GM21737 (cell line): Measurements from ENCODE around the gene IPO9.
"Not testable (repeated sequence)": the region's sequence is repeated elsewhere in the genome, so short reads cannot be mapped to it uniquely, and the experiment has no call there.

Experiments used
- ATAC-seq: cut with Tn5 transposase; IDR thresholded peaks from one replicate; pipeline ENCODE4 v1.9.1; 2021; ENCODE audit warnings: mild to moderate bottlenecking, moderate library complexity; ENCODE audit not compliant: unreplicated experiment

The IPO9 gene

DNA sequence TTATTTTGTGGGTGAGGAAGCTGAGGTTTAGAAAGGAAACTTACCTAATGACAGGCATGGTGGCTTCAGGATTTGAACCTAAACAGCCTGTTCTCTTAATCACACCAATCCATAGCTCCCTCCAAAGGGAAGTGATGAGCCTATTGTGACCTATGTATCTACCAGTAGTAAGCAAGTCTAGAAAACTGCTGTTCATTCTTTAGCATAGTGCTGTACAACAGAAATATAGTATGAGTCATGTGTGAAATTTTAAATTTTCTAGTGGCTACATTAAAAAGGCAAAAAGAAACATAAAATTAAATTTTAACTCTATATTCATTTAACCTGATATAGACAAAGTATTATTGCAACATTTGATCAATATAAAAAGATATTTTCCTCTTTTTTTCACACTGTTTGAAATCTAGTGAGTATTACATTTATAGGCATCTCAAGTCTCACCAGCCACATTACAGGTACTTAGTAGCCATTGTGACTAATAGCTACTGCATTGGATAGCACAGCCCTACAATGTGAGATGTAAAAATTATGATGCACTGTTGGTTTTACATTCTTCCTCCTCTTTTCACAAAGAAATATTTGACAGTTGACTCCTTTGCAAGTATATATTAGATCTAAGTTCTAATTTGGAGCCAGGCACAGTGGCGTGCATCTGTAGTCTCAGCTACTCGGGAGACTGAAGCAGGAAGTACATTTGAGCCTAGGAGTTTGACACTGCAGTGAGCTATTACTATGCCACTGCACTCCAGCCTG lies 16.6 kb downstream of the IPO9 start:
- no peak for ATAC-seq

DNA sequence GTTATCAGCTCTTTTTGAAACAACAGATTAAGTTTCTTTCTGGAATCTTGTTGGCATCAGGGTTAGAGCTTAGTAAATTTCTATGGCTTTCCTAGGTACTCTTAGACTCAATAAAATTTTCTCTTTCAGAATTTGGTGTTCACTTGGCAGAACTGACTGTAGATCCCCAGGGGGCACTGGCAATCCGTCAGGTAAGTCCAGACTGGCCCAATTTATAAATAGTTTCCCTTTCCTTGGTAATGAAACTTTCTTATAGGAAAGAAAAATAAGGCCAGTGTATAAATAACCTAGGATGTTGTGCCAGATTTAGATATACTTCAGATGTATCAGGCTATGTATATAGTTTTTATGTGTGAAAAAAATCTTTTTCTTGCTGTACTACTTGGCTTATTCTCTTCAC lies 18.2 kb downstream of the IPO9 start:
- ATAC-seq = no peak

DNA sequence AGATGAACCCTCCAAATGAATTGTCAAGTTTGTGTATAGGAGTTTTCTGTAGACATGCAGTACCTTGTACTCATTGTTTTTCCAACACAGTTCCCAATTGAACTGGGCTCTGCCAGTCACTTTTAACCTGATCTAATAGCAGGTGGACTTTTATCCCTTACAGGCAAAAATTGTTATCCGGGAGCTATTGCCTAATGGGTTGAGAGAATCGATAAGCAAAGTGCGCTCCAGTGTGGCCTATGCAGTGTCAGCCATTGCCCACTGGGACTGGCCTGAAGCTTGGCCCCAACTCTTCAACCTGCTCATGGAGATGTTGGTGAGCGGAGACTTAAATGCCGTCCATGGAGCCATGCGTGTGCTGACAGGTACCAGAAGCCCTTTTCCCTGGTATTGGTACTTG lies 19.3 kb downstream of the IPO9 start:
- ATAC-seq = no peak

DNA sequence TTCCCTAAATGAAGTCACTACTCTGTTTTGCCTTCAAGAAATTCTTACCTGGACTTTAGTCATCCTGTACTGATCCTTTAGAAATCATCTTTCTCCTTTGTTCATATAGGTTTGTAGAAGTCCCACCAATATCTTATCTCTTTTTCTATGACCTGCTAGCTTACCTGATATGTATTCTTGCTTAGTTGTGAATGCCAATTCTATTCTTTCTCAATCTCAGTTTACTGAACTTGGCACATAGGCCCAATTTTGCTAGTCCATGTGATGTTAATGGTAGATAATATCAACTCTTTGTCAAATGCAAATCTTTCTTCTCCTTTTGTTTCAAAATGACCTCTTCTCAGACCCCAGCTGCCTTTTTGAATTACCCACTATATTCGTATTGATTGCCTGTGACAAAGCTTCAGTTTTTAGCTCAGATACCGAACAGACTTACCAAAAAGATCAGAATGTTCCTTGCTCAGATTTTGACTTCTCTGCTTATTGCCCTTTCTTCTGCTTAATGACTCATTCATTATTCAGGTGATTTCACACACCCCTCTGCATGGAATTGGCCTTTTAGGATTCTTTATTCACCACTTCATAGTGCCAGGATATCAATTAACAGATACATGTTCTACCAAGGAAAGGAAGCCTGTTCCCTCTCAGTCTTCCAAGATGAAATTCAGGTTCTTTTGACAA lies 20.6 kb downstream of the IPO9 start:
- ATAC-seq = no peak

DNA sequence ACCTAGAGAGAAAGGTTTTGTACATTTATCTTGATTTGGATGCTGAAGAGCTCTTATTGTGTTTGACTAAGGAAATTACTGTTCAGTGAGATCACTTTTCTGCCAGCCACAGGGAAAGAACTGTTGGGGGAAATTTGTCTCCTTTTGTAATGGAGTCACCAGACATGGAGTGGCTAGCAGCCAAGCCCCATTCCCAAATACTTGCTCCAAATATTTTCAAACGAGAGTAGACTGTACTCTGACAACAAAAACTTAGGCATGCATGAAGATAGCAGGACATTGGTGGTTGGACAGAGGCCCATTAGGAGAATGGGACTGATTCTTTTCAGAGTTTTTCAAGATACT lies 21.1 kb downstream of the IPO9 start:
- no peak for ATAC-seq

DNA sequence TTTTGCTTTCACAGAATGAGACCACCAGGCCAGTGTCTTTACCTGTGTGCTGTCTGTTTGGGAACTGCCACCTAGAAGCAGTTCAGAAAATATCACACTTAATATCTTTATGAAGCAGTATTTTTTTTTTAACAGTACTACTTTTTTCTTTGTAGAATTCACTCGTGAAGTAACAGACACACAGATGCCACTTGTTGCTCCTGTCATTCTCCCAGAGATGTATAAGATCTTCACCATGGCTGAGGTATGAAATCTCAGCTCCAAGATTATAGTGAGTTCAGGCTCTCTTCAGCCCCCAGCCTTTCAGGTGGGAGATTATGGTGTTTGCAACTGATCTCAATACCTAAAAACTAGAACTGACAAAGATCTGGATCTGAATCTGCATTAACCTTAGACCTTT lies 23.0 kb downstream of the IPO9 start:
- no peak for ATAC-seq

DNA sequence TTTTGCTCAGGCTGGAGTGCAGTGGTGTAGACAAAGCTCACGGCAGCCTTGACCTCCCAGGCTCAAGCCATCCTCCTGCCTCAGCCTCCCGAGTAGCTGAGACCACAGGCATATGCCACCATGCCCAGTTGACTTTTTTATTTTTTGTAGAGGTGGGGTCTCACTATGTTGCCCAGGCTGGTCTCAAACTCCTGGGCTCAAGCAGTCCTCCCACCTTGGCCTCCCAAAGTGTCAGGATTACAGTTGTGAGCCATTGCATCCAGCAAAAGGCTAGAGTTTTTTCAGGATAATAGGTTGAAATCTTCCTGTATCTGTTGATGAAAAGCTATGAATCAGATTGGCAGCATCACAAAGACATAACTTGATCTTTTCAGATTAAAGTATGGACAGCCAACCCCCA lies 27.8 kb downstream of the IPO9 start:
- ATAC-seq = not testable (repeated sequence)

DNA sequence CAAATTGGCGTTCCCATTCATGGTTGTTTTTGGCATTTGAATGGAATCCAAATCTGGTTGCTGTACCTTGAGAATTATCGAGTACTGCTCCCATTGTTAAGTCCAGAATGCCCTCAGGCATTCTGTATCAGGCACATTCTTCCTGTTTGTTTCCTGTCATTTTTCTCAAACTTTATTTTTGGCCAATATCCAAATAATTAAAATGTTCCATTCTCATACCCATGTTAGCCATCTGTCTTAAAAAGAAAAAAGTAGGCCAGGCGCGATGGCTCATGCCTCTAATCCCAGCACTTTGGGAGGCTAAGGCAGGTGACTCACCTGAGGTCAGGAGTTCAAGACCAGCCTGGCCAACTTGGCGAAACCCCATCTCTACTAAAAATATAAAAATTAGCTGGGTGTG lies 30.5 kb downstream of the IPO9 start:
- no peak for ATAC-seq

DNA sequence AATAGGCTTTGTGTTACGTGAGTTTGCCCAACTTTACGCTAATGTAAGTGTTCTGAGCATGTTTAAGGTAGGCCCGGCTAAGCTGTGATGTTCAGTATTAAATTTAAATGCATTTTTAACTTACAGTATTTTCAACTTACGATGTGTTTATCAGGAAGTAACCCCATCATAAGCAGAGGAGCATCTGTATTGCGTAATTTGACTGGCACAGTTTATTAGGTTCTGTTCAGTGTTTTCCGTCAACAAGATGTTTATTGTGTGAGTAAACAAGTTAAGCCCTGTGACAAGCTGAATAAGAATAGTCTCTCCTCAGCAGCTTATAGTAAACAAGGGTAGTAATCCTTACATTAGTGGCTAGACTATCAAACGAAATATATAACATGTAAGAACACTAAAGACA lies 32.5 kb downstream of the IPO9 start:
- ATAC-seq = no peak

DNA sequence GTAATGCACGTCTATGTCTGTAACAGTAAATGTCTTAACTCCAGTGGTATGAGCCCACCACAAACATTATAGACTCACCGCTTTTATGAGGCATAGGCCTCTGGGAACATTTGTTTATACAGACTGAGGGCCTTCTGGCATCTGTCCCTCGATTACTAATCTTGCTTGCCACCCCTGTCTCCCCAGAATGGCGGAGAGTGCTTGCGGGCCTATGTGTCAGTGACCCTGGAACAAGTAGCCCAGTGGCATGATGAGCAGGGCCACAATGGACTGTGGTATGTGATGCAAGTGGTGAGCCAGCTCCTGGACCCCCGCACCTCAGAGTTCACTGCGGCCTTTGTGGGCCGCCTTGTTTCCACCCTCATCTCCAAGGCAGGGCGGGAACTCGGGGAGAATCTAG lies 41.4 kb downstream of the IPO9 start:
- ATAC-seq = no peak

DNA sequence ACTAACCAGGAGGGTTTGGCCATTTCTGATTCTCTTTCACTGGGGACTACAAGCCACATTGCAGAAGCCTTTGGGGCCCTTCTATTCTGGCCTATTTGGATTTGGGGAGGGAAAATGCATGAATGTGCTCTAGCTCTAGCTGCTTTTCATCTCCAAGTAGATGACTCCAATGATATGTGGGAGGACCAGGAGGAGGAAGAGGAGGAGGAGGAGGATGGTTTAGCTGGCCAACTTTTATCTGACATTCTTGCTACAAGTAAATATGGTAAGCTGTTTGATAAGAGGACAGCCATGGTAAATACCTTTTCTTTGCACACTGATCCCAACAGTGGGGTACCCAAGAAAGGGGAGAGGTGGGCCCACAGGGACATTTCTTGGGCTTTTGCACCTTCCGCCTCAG lies 45.7 kb downstream of the IPO9 start:
- no peak for ATAC-seq

DNA sequence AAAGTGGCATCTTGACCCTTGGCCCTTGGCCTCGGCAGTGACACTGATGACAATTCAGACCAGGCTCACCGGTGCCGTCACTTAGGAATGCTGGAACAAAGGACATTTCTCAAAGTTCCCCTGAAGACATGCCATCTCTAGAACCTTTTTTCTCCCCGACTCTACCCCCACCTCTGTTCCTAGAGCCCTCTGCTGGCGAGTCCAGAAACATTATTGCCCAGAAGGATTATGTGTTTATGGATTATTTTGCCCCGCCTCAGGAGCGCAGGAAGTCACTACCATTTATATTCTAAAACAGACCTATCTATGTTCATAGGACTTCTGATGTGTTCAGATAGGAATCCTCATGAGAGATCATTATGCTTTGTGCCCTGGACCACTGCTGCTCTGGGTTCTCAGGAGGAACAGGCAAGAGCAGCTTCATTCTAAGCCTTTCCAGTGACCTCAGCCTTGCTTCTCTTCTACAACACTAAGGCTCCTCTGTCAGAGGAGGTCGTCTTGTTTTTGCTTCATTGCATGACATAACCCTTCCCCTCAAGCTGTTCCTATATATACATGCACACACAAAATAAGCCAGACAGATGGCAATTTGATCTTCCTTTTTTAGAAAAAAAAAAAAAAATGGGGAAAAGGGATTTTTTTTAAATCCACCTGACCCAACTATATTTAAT lies 47.3 kb downstream of the IPO9 start:
- ATAC-seq = no peak

DNA sequence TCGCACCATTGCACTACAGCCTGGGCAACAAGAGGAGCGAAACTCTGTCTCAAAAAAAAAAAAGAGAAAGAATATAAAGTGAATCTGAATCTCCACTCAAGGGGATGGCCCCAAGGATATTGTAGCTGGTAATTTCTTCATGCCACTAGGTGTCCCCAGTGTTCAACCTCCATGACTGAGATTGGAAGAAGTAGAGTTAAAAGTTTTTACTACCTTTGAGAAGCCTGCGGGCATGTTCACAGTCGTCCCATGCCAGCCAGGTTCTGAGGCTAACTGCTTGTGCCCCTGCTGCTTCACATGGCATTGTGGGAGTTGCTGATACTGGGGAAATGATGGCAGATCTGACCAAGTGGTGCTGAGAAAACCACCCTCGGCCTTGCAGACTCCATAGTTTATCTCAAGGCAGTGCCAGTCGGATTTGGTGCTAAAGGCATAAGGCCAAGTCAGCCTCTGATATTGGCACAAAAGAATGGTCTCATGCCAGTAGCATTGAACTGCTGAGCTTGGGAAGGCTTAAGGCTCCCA lies 49.0 kb downstream of the IPO9 start:
- ATAC-seq = no peak

DNA sequence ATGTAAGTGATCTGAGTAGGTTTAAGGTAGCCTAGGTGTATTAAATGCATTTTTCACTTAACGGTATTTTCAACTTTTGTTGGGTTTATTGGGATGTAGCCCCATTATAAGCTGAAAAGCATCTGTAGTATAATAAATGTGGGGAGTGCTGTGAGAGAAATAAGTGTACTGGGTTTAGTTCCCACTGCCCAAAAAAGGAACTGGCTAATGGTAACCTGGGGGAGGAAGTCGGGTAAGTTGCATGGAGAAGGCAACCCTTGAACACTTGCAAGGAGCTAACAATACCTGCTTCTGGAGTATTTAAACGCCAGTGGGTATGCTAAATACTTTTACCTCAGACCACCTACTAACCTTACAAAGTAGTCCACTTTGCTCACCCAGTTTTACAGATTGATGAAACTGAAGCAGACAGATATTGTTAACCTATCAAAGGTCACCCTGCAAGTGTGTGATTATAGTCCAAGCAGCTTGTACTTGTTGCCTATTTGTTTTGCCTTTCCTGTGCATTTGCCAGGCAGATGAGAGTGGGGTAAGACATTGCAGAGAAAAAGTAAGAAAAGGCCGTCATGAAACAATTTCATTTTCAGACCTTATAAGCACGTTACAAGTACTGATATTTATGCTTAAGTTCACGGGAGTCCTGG lies 52.1 kb downstream of the IPO9 start:
- ATAC-seq = no peak

DNA sequence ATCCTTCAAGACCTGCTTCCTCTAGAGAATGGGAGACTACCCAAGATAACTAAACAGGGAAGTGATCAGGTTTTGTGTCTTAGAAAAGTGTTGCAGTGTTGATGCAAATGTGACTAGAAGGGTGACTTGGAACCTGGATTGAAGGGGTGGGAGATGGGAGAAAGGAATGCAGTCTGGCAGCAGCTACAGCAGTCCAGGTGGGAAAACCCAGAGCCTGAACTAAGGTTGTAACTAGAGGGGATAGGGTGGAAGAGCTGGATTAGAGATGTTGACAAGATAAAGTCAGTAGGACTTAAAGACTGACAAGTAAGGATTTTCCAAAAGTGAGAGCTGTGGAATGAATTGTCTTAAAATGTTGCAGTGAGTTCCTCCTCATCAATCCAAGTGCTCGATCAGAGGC lies 52.7 kb downstream of the IPO9 start:
- ATAC-seq = no peak

DNA sequence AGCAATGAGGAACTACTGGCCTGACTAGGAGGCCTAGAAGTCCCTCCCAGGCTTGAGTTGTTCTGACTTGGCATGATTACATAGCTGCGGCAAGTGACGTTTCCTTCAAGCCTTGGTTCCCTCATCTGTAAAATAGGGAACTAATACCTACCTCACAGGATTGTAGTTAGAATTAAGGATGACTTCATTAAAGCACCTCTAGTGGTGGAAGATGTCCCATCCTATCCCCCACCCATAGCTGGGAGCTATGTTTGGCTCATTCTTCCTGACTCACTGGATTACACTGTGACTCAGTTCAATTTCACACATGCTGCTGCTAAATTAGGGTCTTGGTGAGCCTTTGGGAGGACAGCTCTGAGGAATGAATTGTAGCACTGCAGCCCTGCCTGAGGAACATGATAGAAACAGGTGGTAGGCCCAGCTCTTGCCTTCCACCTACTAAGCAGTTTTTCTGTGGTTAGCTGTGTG lies 53.7 kb downstream of the IPO9 start:
- ATAC-seq = peak; percentile 47

DNA sequence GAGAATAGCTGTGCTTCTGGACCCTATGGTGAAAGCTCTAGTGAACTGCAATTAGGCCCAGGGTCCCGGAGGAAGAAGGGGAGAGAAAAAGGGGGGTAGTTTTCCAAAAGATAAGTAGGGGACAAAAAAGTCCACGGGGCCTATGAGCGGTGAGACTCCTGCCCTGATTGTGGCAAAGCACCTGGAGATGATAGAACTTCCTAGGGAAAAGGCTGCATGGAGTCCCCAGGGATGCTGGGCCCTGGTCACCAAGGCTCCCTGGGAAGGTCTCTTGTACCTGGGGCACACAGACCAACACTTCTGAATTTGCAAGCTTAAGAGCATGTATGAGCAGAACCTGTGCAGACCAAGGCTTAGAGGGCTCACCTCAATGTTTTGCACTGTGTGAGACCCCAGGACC lies 54.3 kb downstream of the IPO9 start:
- ATAC-seq = no peak

DNA sequence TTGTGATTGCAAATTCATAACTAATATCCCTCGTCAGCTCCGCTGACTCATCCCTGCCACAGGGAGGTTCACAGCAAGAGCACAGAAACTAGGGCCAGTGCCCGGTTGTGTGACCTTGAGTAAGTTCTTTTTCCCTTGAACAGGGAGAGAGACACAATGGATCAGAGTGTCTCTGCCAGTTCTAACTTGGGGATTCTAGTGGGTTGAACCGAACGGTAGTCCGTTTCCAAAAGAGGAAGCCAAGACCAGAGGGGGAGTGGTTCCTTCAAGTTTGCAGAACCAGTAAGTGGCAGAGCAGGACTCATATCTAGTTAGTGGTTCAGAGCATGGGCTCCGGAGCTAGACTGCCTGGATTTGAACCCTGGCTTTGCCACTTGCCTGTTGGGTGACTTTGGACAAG lies 54.8 kb downstream of the IPO9 start:
- no peak for ATAC-seq

DNA sequence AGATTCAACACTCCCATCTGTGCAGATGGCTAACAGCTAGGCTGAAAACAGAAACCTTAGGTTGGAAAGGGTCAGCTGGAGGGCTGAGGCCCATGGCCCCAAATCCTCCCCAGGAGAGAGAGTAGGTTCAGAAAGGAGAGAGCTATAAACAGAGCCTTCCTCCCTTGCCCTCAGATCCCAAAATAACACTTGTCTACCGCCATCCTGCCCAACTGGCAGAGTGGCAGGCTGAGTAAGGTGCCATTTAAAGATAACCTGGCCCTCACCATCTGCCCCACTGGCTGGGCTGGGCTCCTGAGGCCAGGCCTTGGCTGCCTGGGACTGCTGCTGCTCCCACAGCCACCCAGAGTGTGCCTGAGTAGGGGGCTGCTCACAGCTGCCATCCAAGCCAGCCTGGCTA lies 55.5 kb downstream of the IPO9 start:
- no peak for ATAC-seq

DNA sequence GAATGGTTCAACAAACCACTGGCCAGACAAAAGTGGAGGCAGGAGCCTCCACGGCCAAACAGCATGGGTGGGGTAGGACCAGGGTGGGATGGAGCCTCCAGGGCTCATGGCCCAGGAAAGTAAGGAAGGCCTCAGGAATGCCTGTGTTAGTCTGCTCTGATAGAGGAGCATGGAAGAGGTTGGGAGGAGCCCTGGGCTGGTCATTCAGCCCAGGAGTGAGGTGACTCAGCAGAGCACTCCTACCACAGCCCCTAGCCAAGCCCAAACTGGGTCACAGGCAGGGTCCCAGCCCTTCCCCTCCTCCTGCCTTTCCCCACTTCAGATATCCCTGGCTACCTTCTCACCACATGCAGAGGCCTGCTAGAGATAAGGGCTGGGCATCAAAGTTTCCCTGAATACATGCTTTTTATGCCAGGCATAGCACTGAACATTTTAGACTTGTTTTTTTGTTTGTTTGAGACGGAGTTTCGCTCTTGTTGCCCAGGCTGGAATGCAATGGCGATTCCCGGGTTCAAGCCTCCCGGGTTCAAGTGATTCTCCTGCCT lies 56.6 kb downstream of the IPO9 start:
- no peak for ATAC-seq
